Pancreas (tissue), 10 donors: Measurements from ENCODE around the gene ST8SIA6. TPM values are rescaled to one million over a fixed set of nuclear protein-coding genes. Genes with fewer than 3 reads are reported as not detected.

ENCODE experiments used
- ATAC-seq, 4 donors: fragments of 200-7000 bp; cut with Tn5 transposase; one replicate each; pipeline versions ENCODE4 v1.8.0 to v1.9.1; 2020; ENCODE audit warnings: mild to moderate bottlenecking in 4 of 4, moderate library complexity in 4 of 4
- DNase-seq, 6 donors: peaks; one replicate each; pipeline ENCODE4 v3.0.0-alpha.2; 2020
- FAIRE-seq: peaks from 2 replicates; lab custom pipeline; 2012; peaks lifted over from hg19 to GRCh38; lab: Jason Lieb, UNC
- H3K27ac ChIP-seq, 4 donors: fragments of 200-600 bp; sonication (generic); 1 replicate in 3 of 4; 2 replicates in 1 of 4; pipeline versions ENCODE4 v1.5.0 to v1.8.0; 2020
- H3K27me3 ChIP-seq, 4 donors: fragments of 200-600 bp; one replicate each; pipeline ENCODE4 v1.8.0; 2021
- H3K36me3 ChIP-seq, 3 donors: fragments of 200-600 bp; sonication (generic) in 1 of 3; one replicate each; pipeline versions ENCODE4 v1.5.0 to v1.8.0; 2020 to 2021
- H3K4me1 ChIP-seq, 3 donors: fragments of 200-600 bp; one replicate each; pipeline ENCODE4 v1.8.0; 2021
- H3K4me3 ChIP-seq, 4 donors: fragments of 200-600 bp; sonication (generic) in 2 of 4; one replicate each; pipeline versions ENCODE4 v1.5.0 to v1.8.0; 2020 to 2021
- H3K9me3 ChIP-seq, 4 donors: fragments of 200-600 bp; one replicate each; pipeline ENCODE4 v1.8.0; 2021
- CTCF ChIP-seq, 4 donors: fragments of 200-600 bp; sonication (generic) in 3 of 4; IDR thresholded peaks; one replicate each; pipeline versions ENCODE4 v1.5.0 to v1.8.0; 2021; ENCODE audit warnings: antibody characterized with exemption in 4 of 4
- WGBS, 2 donors: extraction: QIAGEN DNeasy Blood & Tissue Kit; methylation state at CpG; one replicate each; pipeline ENCODE4 v1.1.7; 2013; 5-methylcytosine and 5-hydroxymethylcytosine counted together
- intact Hi-C, 3 donors: fragments of 100-400 bp; cut with DNase I; formaldehyde crosslinking; loops; one replicate each; pipeline versions ENCODE4 v1.11.1 to v1.14.2; 2022
- polyA plus RNA-seq, 2 donors: library from polyadenylated mRNA; stranded (reverse); fragments of 200-250 nt; gene quantifications; one replicate each; pipeline ENCODE4 v1.2.3, GENCODE V29; 2013
- total RNA-seq, 6 donors: library from RNA; stranded (reverse); fragmentation: NEBNext Ultra II Directional in 4 of 6; extraction: Animal tissue kit (Norgen Biotek cat#: 25700) in 4 of 6; gene quantifications; one replicate each; pipeline versions ENCODE4 v1.2.1 to v1.2.4, GENCODE V29; 2021 to 2023
- donor health status: healthy with polysubstance abuse.
- donor health status: DM: no; HTN: no; CAD: no; lungs with moderate emphysema.
- donor health status: DM: no; HTN: no; CAD: no.
- donor health status: control.
- donor health status: control.
- donor health status: Bipolar disorder and iron deficiency.
- donor health status: DM: yes; HTN: yes; CAD: no.
- donor health status: DM: no; HTN: no; CAD: no.
- donor health status: DM: no; HTN: no; CAD: no.
- donor health status: DM: yes; HTN: yes; CAD: no.

ST8SIA6 gene
- total and polyA plus RNA-seq, 8 donors, result 0.08 to 0.15 (median 0.12) TPM; not detected in 4

- Histone ChIP-seq H3K36me3 (no peaks in the 10 kb centered on the region), H3K4me3 (no peak overlapping the region), H3K9me3 (no peaks in the 10 kb centered on the region), H3K4me1 (peaks cover 3 to 9% (median 4%) of the 10 kb centered on the region in 3 donors), H3K27me3 (no peaks in the 10 kb centered on the region), H3K27ac (no peak overlapping the region)
- intact Hi-C loops, result no loop called here
- TF ChIP-seq CTCF (IDR thresholded peaks at IDR 0.05), result no peak
- FAIRE-seq, result no peak
- no peak for DNase-seq
- WGBS, 2 donors, result 71 to 83% methylated on average over 10 of the region's 10 CpGs
- no peak for ATAC-seq
Observed at GRCh38 chr10:17375936-17376584, 78.3 kb downstream of the ST8SIA6 start.

GRCh38 chr10:17368708-17369272 lies 85.6 kb downstream of the ST8SIA6 start:
- no peak for ATAC-seq
- FAIRE-seq, result no peak
- WGBS, 2 donors, result 86 to 88% methylated on average over 4 of the region's 4 CpGs

GRCh38 chr10:17366705-17367104 lies 87.7 kb downstream of the ST8SIA6 start:
- H3K4me1 ChIP-seq, result no peaks in the 10 kb centered on the region
- TF ChIP-seq CTCF (IDR thresholded peaks at IDR 0.05), result no peak
- no peak overlapping the region for H3K4me3 ChIP-seq
- H3K27ac ChIP-seq, result no peak overlapping the region
- no peak for ATAC-seq
- no peaks in the 10 kb centered on the region for H3K9me3 ChIP-seq
- no peak for FAIRE-seq
- intact Hi-C loops, result no loop called here
- no peaks in the 10 kb centered on the region for H3K27me3 ChIP-seq
- no peaks in the 10 kb centered on the region for H3K36me3 ChIP-seq
- DNase-seq, result no peak

More at GRCh38 chr10:17368708-17369272, 85.6 kb downstream of the ST8SIA6 start:
- no peak for TF ChIP-seq CTCF (IDR thresholded peaks at IDR 0.05)
- H3K4me3 ChIP-seq, result no peak overlapping the region
- intact Hi-C loops, result no loop called here
- no peaks in the 10 kb centered on the region for H3K9me3 ChIP-seq
- no peak overlapping the region for H3K27ac ChIP-seq
- H3K4me1 ChIP-seq, result no peaks in the 10 kb centered on the region
- H3K36me3 ChIP-seq, result no peaks in the 10 kb centered on the region
- no peaks in the 10 kb centered on the region for H3K27me3 ChIP-seq
- DNase-seq, result no peak

- ATAC-seq, result no peak
- no peak for TF ChIP-seq CTCF (IDR thresholded peaks at IDR 0.05)
- H3K4me1 ChIP-seq, result no peaks in the 10 kb centered on the region
- WGBS, 2 donors, result 50 to 63% methylated on average over 1 of the region's 1 CpG
- intact Hi-C loops, result no loop called here
- H3K27me3 ChIP-seq, result no peaks in the 10 kb centered on the region
- H3K9me3 ChIP-seq, result no peaks in the 10 kb centered on the region
- no peak for DNase-seq
- H3K4me3 ChIP-seq, result no peak overlapping the region
- H3K36me3 ChIP-seq, result no peaks in the 10 kb centered on the region
- H3K27ac ChIP-seq, result no peak overlapping the region
- no peak for FAIRE-seq
Observed at GRCh38 chr10:17365402-17365801, 89.0 kb downstream of the ST8SIA6 start.

- no peaks in the 10 kb centered on the region for H3K27me3 ChIP-seq
- H3K4me1 ChIP-seq, result peaks cover 0 to 10% (median 9%) of the 10 kb centered on the region in 3 donors
- ATAC-seq (no peak), DNase-seq (no peak), FAIRE-seq (no peak)
- no peak overlapping the region for H3K4me3 ChIP-seq
- H3K27ac ChIP-seq, result no peak overlapping the region
- no peaks in the 10 kb centered on the region for H3K9me3 ChIP-seq
- no peak for TF ChIP-seq CTCF (IDR thresholded peaks at IDR 0.05)
- WGBS, 2 donors, result 38 to 81% methylated on average over 1 of the region's 1 CpG
- H3K36me3 ChIP-seq, result no peaks in the 10 kb centered on the region
- intact Hi-C loops, result no loop called here
Observed at GRCh38 chr10:17358461-17358860, 95.9 kb downstream of the ST8SIA6 start.
